GM18870 (cell line): Measurements from ENCODE around the gene EP400.

Experiments used
- ATAC-seq: cut with Tn5 transposase; IDR thresholded peaks from one replicate; pipeline ENCODE4 v1.9.1; 2021; ENCODE audit warnings: moderate library complexity; ENCODE audit not compliant: unreplicated experiment

Gene EP400, protein sequence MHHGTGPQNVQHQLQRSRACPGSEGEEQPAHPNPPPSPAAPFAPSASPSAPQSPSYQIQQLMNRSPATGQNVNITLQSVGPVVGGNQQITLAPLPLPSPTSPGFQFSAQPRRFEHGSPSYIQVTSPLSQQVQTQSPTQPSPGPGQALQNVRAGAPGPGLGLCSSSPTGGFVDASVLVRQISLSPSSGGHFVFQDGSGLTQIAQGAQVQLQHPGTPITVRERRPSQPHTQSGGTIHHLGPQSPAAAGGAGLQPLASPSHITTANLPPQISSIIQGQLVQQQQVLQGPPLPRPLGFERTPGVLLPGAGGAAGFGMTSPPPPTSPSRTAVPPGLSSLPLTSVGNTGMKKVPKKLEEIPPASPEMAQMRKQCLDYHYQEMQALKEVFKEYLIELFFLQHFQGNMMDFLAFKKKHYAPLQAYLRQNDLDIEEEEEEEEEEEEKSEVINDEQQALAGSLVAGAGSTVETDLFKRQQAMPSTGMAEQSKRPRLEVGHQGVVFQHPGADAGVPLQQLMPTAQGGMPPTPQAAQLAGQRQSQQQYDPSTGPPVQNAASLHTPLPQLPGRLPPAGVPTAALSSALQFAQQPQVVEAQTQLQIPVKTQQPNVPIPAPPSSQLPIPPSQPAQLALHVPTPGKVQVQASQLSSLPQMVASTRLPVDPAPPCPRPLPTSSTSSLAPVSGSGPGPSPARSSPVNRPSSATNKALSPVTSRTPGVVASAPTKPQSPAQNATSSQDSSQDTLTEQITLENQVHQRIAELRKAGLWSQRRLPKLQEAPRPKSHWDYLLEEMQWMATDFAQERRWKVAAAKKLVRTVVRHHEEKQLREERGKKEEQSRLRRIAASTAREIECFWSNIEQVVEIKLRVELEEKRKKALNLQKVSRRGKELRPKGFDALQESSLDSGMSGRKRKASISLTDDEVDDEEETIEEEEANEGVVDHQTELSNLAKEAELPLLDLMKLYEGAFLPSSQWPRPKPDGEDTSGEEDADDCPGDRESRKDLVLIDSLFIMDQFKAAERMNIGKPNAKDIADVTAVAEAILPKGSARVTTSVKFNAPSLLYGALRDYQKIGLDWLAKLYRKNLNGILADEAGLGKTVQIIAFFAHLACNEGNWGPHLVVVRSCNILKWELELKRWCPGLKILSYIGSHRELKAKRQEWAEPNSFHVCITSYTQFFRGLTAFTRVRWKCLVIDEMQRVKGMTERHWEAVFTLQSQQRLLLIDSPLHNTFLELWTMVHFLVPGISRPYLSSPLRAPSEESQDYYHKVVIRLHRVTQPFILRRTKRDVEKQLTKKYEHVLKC (N-terminal part only)

DNA sequence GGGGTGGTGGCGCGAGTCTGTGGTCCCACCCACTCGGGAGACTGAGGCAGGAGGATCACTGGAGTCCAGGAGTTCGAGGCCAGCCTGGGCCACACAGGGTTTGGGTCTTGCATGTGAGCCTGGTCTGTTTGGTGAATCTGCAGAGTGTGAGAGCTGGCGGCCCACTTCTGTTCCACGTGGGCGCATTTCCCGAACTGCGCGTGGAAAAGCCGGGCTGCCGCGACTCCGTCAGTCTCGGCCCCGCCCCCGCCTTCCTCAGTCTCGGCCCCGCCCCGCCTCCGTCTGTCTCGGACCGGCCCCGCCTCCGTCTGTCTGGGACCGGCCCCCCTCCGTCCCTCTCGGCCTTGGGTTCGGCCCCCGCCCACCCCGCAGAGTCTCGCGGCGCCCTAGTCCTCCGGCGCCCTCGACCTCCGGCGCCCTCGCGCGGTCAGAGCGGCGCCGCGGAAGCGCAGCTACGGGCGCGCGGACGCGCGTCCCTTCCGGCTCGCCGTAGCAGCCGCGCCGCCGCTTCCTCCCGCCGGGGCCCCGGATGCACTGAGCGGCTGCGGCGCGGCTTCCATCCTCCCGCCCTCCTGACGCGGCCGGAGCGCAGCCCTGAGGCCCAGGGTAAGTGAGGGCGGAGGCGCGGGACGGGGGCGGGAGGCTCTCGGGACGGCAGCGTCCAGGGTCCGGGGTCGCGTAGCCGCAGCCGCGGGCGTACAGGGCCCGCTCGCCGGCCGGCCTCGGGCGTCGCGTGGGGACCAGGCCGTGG lies at the start of gene EP400:
TSS of gene EP400 (plus strand) at position 512 of the 751 bp plus-strand sequence. CDS start 10,678 bp downstream, outside the sequence.
- ATAC-seq, result no peak

DNA sequence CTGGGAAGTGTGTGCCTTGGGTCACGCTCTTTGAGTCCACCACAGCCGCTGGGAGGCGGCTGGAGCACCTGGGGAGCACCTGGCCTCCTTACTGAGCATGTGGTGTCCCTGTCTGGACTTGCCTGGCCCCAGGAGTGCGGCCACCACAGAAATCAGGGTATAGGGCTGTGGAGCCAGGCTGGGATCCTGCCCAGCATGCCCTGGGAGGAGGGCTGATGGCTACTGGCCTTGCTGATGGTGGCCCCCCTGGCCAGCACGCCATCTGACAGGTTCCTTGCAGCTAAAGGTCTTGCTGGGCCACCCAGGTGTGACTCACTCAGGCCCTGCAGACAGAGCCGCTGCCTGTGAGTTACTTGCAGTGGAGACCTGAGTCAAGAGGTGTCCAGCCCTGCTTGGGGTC lies 49.3 kb upstream of the EP400 start:
- ATAC-seq, result no peak

DNA sequence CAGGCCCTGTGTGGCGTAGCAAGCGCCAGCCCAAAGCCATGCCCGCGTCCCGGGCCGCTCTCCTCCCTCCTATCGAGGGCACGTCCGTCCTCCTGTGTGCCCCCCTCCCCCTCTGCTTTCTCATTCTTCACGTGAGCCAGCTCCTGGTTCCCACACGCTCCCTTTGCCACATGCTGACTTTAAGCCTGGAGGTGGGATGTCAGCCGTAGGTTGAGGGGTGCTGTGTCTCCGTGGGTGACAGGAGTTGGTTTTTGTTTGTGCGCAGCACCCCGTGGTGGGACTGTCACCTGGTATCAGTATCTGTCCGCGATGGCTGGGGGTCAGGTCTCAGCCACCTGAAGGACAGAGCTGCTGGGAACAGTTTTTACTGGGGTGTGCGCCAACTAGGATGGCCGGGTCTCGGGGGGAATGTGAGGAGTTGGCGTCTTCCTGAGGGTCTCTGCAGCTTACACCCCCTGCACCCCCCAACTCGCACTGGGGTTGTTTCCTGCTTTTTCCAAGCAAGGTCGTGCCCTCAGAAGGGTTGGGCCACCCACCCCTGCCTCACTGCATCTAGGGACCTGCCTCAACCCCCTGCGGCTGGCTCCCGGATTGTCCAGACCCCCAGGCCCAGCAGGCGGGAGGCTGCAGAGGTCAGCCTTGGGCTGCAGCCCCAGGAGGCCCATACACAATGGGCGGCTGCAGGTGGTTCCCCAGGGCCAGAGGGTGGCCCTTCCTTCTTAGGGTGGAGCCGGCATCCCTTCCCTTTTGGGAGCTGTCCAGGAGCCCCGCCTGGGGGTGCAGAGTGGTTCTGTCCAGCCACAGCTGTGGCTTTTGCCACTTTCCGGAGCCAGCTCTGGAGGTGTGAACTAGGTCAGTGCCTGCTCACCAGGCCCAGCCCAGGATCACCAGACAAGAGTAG lies 48.1 kb upstream of the EP400 start:
- no peak for ATAC-seq

DNA sequence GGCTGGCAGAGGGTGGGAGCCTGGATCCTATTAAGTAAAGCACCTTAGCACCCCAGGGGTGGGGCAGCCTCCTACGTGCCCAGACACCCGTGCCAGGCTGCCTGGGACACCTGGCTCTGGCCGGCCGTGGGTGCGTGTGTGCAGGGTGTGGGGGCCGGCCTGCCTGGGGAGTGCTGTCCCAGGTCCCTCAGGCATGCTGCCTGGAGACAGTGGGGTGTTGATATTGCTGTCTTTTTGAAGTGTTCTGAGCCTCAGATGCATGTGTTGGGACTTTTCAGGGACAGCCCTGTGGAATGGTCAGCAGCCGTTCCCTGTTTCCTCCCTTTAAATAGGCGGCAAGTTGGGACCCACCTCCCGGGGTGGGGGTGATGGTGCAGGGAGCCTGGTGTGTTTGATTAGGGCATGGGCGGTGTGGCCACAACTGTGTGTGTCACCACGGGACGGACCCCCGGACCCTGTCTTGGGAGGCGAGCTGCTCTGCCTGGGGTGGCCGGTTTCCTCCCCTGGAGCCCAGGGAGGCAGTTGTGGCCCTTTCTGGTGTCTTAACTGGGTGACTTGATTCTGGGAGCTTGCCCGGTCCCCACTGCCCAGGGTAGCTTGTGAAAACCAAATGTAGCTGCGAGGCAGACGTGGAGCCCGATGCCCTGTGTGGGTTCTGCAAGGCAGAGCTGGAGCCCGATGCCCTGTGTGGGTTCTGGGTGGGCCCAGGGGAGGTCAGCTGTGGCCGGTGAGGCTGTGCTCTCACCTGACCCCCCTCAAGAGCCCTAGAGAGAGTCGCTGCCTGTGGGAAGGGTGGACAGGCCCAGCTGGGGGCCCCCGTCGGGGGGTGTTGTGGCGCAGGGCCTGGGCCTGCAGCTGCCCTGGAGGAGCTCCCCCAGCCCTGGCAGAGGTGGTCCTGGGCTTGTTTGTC lies 47.2 kb upstream of the EP400 start:
- ATAC-seq, result no peak

DNA sequence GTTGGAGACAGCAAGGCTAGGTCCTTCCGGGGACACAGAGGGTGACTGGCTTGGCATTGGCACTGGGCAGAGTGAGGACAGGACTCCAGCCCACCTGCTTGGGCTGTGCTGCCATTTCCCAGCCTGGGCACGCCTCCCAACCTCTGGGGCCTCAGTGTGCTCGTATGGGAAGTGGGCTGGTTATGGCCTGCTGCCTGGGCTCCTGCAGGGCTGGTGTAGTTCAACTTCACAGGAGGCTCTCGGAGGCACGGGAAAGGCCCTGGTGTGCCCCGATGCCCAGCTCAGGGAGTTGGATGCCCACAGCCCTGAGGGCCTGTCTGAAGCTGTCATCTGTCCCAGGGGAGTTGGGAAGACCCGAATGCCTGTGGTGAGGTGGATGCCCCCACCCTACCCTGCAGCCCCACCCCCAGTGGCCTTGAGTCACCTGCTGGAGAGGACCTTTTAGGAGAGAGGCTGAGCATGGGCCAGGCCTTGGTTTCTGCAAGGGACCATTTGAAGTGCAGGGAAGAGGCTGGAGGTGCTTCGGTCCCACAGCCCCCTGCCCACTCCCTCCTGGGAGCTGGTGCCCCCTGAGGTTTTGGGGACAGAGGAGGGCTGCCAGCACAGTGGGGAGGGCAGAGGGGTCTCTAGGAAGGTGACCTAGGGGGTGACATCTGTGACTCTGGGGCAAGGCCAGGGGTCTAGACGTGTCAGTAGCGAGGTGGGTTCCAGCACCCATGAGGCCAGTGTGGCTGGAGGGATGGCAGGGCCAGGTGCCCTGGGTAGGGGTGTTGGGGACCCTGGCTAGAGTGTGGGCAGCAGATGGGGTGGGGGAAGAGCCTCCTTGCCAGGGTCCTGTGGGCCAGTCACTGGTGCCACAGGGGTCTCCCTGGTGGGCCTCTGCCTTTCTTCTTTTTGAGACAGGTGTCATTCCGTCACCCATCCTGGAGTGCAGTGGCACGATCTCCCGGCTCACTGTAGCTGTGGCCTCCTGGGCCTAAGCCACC lies 46.2 kb upstream of the EP400 start:
- ATAC-seq, result no peak

DNA sequence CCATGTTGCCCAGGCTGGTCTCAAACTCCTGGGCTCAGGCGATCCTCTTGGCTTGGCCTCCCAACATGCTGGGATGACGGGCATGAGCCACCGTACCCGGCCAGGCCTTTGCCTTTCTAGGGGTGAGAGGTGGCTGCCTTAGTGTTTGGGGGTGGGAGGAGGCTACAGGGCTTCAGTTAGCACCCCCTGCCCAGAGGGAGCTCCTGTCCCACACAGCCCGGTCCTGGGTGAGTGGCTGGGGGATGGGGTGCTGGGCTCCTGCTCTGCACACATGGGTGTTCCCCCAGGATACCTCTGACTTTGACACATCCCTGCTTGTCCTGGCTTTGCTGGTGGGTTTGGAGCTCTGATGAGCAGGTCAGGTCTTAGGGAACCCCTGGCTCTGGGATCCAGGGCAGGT lies 45.4 kb upstream of the EP400 start:
- ATAC-seq, result no peak

DNA sequence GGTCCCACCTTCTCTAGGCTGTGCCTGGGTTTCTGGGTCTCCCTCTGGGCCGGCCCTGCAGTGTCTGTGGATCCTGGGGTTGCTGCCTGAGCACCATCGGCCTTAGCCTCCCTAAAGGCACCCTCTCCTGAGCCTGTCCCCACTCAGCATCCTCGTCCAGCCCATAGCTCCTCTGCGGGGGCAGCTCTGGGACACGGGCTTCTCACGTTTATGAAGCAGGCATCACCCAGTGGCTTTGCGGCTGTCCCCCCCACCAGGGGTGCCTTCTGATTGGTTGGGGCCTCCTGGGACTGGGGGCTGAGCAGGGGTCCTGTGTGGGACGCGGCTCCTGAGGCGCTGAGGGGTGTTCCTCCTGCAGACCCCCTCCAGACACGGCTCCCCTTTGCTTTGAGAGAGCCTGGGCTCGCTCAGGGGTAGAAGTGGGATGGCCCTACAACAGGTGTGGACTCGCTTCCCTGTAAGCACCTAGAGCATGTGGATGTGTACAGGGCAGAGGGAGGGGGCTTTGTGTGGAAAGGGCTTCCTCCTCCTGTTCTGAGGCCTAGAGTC lies 44.6 kb upstream of the EP400 start:
- no peak for ATAC-seq

DNA sequence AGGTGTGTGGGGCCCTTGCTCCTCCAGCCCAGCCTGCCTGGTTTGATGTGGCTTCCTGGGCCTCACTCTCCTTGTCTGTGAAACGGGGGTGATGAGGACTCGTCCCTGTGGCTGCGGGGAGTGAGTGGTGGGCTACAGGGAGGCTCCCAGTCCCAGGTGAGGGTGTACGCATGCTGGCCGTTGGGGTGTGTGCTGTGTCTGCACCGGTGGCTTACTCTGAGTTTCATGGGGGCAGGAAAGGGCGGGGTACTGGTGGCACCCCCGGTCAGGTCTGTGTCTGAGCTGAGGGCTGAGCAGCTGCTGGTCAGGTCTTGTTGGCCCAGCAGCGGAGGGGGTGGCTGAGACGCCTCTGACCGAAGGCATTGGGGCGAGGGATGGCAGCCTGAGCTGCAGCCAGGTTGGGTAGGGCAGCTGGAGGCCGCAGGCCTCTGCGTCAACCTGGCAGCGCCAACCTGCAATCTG lies 44.1 kb upstream of the EP400 start:
- ATAC-seq, result no peak

DNA sequence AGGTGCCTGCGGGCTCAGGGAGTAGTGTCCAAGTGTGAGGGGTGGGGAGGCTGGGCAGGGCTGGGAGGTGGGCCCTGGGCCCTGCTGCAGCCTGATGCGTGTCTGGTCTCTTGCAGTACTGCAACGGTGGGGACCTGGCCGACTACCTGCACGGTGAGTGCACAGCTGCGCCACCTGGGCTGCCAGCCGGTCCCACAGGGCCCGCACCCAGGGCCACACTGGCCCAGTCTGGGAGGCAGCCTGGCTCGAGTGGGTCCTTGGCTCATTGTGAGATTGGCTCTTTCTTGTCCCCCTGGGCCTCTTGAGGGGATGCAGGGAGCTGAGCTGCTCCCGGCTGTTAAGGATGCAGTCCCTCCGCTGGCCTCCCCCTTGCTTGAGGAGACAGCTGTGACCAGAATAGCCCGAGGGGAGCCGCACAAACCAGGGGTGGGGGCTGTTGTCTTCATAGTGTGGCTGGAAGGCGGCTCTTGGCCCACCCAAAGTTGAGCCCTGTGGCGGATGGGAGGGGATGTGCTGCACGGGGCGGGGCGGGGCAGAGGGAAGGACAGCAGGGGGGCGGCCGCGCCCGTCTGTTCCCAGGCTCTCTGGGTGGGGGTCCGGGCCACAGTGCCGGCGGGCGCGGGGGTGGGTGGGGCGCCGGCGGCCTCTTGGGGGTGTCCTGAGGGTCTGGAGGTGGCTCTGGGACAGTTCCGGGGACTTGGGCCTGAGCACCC lies 42.2 kb upstream of the EP400 start:
- ATAC-seq, result no peak

DNA sequence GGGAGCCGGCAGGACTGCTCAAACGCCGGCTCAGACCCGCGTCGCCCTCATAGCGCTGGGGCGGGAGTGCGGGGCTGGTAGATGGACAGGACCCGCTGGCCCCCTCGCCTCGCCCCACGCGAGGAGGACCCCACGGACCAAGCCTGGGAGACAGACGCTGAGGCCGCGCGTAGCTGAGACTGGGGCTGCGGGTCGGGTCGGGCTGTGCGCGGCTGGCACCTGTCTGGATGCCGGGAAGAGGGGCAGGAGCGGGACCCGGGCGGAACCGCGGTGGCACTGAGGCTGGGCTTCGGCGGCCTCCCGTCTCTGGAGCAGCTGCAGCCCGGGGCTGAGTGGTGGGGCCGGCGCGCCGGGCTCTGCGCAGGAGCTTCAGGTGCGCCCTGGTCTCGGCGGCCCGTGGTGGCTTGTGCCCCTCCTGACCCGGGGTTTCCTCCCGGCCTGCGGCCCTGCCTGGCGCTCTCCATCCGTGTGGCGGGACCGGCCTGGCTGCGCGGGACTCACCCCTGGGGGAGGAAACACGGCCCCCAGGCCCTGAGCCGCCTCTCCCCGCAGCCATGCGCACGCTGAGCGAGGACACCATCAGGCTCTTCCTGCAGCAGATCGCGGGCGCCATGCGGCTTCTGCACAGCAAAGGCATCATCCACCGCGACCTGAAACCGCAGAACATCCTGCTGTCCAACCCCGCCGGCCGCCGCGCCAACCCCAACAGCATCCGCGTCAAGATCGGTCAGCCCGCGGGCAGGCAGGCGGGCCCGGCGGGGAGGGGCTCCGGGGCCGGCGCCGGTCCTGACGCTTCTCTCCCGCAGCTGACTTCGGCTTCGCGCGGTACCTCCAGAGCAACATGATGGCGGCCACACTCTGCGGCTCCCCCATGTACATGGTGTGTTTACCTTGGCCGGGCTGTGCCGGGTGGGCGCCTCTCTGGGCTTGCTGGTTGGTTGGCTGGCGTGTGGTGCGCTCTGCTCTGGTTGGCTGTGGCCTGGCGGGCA lies 41.4 kb upstream of the EP400 start:
- no peak for ATAC-seq

DNA sequence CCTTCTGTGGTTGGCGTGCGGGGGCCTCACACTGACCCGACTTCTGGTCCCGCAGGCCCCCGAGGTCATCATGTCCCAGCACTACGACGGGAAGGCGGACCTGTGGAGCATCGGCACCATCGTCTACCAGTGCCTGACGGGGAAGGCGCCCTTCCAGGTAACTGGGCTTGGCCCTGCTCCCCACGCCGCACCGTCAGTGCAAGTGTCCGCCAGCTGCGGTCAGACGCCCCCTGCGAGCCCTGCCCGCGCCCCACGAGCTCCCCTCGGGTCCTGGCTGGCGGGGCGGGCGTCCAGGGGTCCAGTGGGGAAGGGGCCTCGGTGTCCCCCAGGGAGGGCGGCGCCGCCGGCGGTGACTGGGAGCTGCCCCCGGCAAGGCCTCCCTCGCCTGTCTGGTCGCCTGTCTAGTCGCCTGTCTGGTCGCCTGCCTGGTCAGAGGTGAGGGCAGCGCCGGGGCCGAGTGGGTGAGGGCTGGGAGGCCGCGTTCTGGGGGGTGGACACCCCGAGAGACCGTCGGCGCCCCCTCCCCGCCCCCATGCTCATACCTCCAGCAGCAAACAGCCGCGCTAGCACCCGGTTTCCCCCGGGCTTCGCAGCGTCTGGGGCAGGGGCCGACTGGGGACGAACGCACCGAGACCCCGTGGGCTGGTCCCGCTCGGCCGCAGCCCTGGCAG lies 40.5 kb upstream of the EP400 start:
- ATAC-seq, result no peak

DNA sequence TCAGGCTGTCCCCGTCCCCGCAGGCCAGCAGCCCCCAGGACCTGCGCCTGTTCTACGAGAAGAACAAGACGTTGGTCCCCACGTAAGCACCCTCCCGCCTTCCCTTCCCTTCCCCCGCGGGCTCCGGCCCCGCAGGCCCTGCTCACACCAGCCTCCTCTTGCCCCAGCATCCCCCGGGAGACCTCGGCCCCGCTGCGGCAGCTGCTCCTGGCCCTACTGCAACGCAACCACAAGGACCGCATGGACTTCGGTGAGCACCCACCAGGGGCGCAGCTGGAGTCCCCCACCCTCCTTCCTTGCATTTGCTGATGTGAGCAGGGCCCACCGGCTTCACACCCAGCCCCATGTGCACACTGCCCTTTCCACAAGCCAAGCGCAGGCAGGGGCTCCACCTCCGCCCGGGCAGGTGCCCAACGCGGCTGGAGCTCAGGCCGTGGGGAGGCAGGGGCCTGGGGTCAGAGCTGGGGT lies 40.0 kb upstream of the EP400 start:
- ATAC-seq, result no peak

DNA sequence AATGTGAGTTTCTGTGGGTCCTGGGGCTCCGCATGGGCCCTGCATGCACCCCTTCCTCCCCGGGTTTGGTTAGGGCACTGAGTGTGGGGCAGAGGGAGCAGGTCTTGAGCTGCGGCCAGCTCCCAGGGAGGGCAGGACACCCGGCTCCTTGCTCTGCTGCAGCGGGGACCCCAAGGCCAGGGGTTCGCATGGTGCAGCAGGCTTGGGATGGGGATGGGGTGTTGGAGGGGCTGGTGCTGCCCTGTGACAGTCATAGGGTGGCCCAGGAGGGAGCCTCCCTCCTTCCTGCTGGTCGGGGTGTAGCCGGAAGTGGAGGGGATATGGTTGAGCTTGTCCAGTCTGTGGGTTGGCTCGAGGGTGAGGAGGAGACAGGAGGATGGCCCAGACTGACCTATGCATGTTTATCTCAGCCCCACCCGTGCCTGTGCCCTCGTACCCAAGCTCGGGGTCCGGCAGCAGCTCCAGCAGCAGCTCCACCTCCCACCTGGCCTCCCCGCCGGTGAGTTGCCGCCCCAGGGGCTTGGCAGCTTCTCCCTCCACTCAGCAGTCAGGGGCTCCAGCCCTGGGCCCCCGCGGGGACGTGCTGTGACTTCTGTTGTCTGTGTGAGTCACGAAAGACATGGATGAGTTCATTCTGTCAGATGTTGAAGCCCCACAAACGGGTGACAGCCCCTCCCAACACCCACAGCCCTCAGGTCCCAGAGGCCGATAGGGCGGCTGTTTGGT lies 39.3 kb upstream of the EP400 start:
- ATAC-seq, result no peak
